Osteoblast (primary cell): ENCODE results near the gene HRH2. TPM values are rescaled to one million over a fixed set of nuclear protein-coding genes. Genes with fewer than 3 reads are reported as not detected.
A peak's percentile ranks its signal among the peaks of the same experiment; 100 is the strongest.

Experiments
- DNase-seq: peaks from one replicate; pipeline ENCODE4 v3.0.0; 2011; ENCODE audit warnings: low spot score, mixed read lengths; ENCODE audit not compliant: insufficient read length; ENCODE audit errors: missing footprints
- H2AFZ ChIP-seq: 2 replicates; pipeline ENCODE4 v1.6.0; 2011; ENCODE audit warnings: mild to moderate bottlenecking, low read length
- H3K27ac ChIP-seq: 2 replicates; pipeline ENCODE4 v1.5.1; 2011; ENCODE audit warnings: mild to moderate bottlenecking, low read depth, low read length, moderate library complexity
- H3K27me3 ChIP-seq: 2 replicates; pipeline ENCODE4 v1.6.0; 2012; ENCODE audit warnings: mild to moderate bottlenecking, control low read depth, inconsistent platforms, low read length, moderate library complexity; ENCODE audit not compliant: insufficient read depth
- H3K36me3 ChIP-seq: 2 replicates; pipeline ENCODE4 v1.5.1; 2011; ENCODE audit warnings: mild to moderate bottlenecking, low read length, control low read depth, moderate library complexity; ENCODE audit not compliant: insufficient read depth
- H3K4me1 ChIP-seq: 2 replicates; pipeline ENCODE4 v1.5.1; 2011; ENCODE audit warnings: mild to moderate bottlenecking, low read length, control low read depth, moderate library complexity; ENCODE audit not compliant: insufficient read depth
- H3K4me2 ChIP-seq: 2 replicates; pipeline ENCODE4 v1.6.0; 2011; ENCODE audit warnings: mild to moderate bottlenecking, low read length; ENCODE audit not compliant: insufficient read depth
- H3K4me3 ChIP-seq: fragments of 200-600 bp; sonication (generic); 3 replicates; pipeline ENCODE4 v1.5.1; 2012; ENCODE audit warnings: mild to moderate bottlenecking, low read length, inconsistent platforms; ENCODE audit not compliant: insufficient read depth
- H3K79me2 ChIP-seq: 2 replicates; pipeline ENCODE4 v1.6.0; 2012; ENCODE audit warnings: mild to moderate bottlenecking, low read length, control low read depth, inconsistent platforms; ENCODE audit not compliant: insufficient read depth
- H3K9me3 ChIP-seq: 2 replicates; pipeline ENCODE4 v1.5.1; 2011; ENCODE audit warnings: low read depth, low read length, control low read depth
- H4K20me1 ChIP-seq: 2 replicates; pipeline ENCODE4 v1.6.0; 2012; ENCODE audit warnings: mild to moderate bottlenecking, low read length, control low read depth; ENCODE audit not compliant: insufficient read depth
- CTCF ChIP-seq: IDR thresholded peaks from 2 replicates; pipeline ENCODE4 v1.5.1; 2011; ENCODE audit warnings: mild to moderate bottlenecking, low read depth, low read length, moderate library complexity; ENCODE audit errors: extremely low read depth
- total RNA-seq: library from RNA; depleted of rRNA; stranded (reverse); fragments of >200 nt; gene quantifications from 2 replicates; pipeline ENCODE4 v1.2.3, GENCODE V29; 2012

Gene HRH2
- total RNA-seq, 1 donor: 0.36 TPM

DNA sequence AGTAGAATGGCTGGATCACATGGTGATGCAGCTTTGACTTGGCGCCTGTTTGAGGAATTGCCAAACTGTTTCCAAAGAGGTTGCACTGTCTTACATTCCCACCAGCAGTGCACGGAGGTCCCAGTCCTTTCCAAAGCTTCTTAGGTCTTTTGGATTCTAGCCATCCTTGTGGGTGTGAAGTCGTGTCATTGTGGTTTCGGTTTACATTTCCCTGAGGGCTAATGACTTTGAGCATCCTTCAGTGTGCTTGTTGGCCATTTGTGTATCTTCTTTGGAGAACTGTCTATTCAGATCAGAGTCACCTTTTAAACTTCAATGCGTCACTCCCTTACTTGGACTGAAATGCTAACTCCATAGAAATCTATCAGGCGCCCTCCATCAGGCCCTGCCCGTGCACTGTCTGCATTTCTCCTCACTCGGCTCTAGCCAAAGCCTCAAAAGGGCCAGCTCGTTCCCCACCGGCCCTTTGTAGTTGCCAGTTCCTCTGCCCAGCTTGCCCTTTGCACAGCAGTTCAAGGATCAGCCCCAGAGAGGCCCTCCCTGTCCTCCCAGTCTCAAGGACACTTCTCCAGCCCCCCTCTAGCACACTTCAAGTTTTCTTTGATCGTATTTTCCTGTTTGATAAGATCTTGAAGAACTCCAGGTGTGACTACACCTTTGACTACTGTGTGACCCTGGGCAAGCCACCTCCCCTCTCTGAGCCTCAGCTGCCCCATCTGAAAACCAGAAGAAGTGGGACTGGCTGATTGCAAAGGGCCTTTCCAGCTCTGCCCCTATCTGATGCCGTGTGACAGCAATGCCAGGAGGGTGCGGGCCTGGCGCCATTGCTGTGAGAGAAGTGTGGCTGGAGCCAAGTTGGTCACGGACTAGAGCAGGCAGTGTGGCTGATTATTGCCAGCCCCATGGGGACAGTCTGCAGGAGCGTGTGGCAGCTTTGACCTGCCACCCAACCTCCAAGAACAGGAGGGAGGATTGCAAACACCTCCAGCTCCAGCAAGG lies 5.6 kb downstream of the HRH2 start:
- no peak for TF ChIP-seq CTCF
- H3K79me2 ChIP-seq: no peaks in the 10 kb centered on the region
- H3K36me3 ChIP-seq: no peaks in the 10 kb centered on the region
- H3K4me1 ChIP-seq: no peaks in the 10 kb centered on the region
- no peak overlapping the region for H2AFZ ChIP-seq
- H3K4me3 ChIP-seq: no peak overlapping the region
- no peak overlapping the region for H3K4me2 ChIP-seq
- H3K27ac ChIP-seq: no peak overlapping the region
- no peaks in the 10 kb centered on the region for H4K20me1 ChIP-seq
- H3K27me3 ChIP-seq: no peaks in the 10 kb centered on the region
- no peaks in the 10 kb centered on the region for H3K9me3 ChIP-seq
- no peak for DNase-seq

DNA sequence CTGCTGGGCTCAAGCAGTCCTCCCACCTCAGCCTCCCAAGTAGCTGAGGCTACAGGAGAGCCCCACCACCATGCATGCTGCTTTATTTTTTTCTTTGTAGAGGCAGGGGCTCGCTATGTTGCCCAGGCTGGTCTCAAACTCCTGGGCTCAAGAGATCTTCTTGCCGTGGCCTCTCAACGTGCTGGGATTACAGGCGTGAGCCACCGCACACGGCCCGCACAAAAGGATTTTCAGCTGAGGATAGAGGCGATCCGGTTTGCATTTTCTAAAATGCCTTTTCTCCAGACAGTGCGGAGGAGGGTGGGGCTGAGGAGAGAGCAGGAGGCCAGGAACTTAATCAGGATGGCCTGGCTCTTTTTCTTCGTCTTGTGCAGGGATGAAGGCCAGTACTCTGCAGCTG lies 6.9 kb downstream of the HRH2 start:
- Histone ChIP-seq H3K4me2 (no peak overlapping the region), H3K36me3 (no peaks in the 10 kb centered on the region), H3K9me3 (no peaks in the 10 kb centered on the region), H3K4me1 (no peaks in the 10 kb centered on the region), H3K27me3 (no peaks in the 10 kb centered on the region), H3K4me3 (no peak overlapping the region), H2AFZ (no peak overlapping the region), H3K79me2 (no peaks in the 10 kb centered on the region), H4K20me1 (no peaks in the 10 kb centered on the region), H3K27ac (no peak overlapping the region)
- TF ChIP-seq CTCF: no peak
- DNase-seq: no peak

DNA sequence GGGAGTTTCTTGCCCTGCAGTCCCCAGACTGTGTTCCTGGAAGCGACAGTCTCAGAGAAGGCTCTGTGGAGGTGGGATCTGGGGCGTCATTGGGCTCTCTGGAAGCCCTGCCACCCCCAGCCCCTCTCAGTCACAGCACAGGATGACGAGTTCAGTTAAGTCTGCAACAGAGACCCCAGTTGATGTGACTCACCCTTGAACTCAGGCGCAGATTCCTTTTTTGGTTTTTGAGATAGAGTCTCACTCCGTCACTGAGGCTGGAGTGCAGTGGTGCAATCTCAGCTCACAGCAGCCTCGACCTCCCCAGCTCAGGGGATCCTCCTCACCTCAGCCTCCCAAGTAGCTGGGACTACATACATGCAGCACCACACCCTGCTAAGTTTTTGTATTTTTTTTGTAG lies 8.3 kb downstream of the HRH2 start:
- Histone ChIP-seq H3K36me3 (no peaks in the 10 kb centered on the region), H3K27me3 (no peaks in the 10 kb centered on the region), H3K27ac (no peak overlapping the region), H4K20me1 (no peaks in the 10 kb centered on the region), H3K4me2 (no peak overlapping the region), H3K9me3 (no peaks in the 10 kb centered on the region), H2AFZ (no peak overlapping the region), H3K4me1 (no peaks in the 10 kb centered on the region), H3K4me3 (no peak overlapping the region), H3K79me2 (no peaks in the 10 kb centered on the region)
- peak; percentile 67 for DNase-seq
- no peak for TF ChIP-seq CTCF

GRCh38 chr5:175668006-175668405 lies 10.1 kb downstream of the HRH2 start:
- TF ChIP-seq CTCF: no peak
- Histone ChIP-seq H3K4me1 (no peaks in the 10 kb centered on the region), H3K4me2 (no peak overlapping the region), H4K20me1 (no peaks in the 10 kb centered on the region), H3K27me3 (no peaks in the 10 kb centered on the region), H3K27ac (no peak overlapping the region), H3K36me3 (no peaks in the 10 kb centered on the region), H3K9me3 (no peaks in the 10 kb centered on the region), H2AFZ (no peak overlapping the region), H3K4me3 (no peak overlapping the region), H3K79me2 (no peaks in the 10 kb centered on the region)
- peak; percentile 26 for DNase-seq
